Mesodermal cell (in vitro differentiated cells): ENCODE measurements around the gene AK1.

Source experiments
- H3K27ac ChIP-seq: 2 replicates; pipeline ENCODE4 v1.7.0; 2013; ENCODE audit warnings: mild to moderate bottlenecking, low read depth, low read length, moderate library complexity; ENCODE audit not compliant: severe bottlenecking
- H3K36me3 ChIP-seq: 2 replicates; pipeline ENCODE4 v1.7.1; 2013; ENCODE audit warnings: mild to moderate bottlenecking, low read length, moderate library complexity; ENCODE audit not compliant: control insufficient read depth, insufficient read depth
- H3K4me1 ChIP-seq: one replicate; pipeline ENCODE4 v1.7.1; 2013; ENCODE audit warnings: mild to moderate bottlenecking, low read length; ENCODE audit not compliant: insufficient read depth, control insufficient read depth, poor library complexity, severe bottlenecking
- H3K4me3 ChIP-seq: 2 replicates; pipeline ENCODE4 v1.7.0; 2013; ENCODE audit warnings: low read length, control low read depth, mild to moderate bottlenecking; ENCODE audit not compliant: insufficient read depth, poor library complexity, severe bottlenecking; ENCODE audit errors: extremely low read depth
- H3K9me3 ChIP-seq: 2 replicates; pipeline ENCODE4 v1.7.1; 2013; ENCODE audit warnings: mild to moderate bottlenecking, low read length, moderate library complexity; ENCODE audit not compliant: control insufficient read depth
- WGBS, 2 experiments: methylation state at CpG; one replicate each; pipeline ENCODE4 v1.1.5; 2013; ENCODE audit warnings: missing lambda C conversion rate in 2 of 2; ENCODE audit not compliant: insufficient coverage in 2 of 2; 5-methylcytosine and 5-hydroxymethylcytosine counted together

Gene AK1

DNA sequence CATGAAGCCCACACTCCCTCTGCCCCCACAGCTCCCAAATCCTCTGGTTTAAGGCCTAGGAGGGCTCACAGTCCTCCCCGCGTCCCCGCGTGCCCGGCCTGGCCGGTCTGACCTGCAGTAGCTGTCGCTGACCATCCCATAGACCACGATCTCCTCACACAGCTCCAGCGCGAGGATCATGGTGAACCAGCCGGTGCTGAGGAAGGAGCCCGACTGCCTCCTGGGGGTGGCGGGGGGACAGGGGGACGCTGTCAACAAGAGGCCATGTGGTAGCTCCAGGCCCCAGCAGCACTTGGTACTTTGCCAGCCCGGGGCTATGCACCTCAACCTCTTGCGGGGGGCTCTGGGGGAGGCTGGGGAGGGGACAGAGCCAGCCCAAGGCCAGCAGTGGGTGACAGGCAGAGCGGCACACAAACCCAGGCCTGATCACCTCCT, 32.4 kb upstream of the AK1 start:
- Histone ChIP-seq H3K4me1 (peaks cover 8% of the 10 kb centered on the region), H3K4me3 (no peak overlapping the region), H3K27ac (no peak overlapping the region), H3K9me3 (no peaks in the 10 kb centered on the region), H3K36me3 (peaks cover 8% of the 10 kb centered on the region)
- WGBS, 2 experiments, result 89 to 91% methylated on average over 15 to 16 of the region's 17 CpGs

- no peak overlapping the region for H3K4me3 ChIP-seq
- H3K27ac ChIP-seq, result no peak overlapping the region
- H3K4me1 ChIP-seq, result peaks cover 19% of the 10 kb centered on the region
- H3K36me3 ChIP-seq, result peaks cover 8% of the 10 kb centered on the region
- WGBS, 2 experiments, result 91 to 93% methylated on average over 10 of the region's 10 CpGs
- no peaks in the 10 kb centered on the region for H3K9me3 ChIP-seq
Measured at GRCh38 chr9:127908660-127908926, 31.1 kb upstream of the AK1 start.

DNA sequence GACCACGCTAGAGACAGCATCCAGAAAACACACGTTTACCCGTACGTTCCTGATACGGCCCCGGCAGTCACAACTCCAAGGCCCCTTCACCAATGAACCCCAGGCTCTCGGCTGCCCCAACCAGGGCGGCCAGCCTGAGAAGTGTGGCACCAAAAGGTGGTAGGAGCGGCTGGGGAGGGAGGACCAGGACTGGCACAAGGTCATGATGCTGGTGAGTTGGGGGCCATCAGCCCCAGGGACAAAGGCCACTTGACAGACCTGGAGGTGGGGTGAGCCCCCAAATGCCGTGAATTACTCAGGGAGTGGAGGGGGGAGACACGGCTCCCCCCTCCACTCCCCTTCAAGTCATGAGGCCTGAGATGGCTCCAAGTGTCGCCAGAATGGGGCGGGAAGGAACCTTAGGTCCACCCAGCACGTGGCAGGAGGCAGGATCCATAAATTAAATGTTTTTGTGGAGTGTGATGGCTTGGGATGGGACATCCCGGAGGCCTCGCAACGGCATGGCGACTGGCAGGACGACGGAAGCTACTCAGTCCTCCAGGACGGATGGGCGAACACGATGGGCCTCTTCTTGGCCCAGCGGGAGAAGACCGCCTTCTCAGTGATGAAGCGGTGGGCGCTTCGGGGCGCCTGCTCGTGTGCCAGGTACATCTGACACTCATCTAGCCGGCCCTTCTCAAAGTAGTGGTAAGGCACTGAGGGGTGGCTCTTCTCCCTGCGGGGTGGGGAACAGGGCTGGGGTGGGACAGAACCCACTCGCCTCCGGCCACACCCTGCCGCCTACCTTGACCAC, 30.6 kb upstream of the AK1 start:
- Histone ChIP-seq H3K36me3 (peaks cover 8% of the 10 kb centered on the region), H3K4me3 (no peak overlapping the region), H3K4me1 (peaks cover 24% of the 10 kb centered on the region), H3K9me3 (no peaks in the 10 kb centered on the region), H3K27ac (no peak overlapping the region)
- 93 to 94% methylated on average over 27 to 30 of the region's 35 CpGs for WGBS, 2 experiments

- H3K27ac ChIP-seq, result no peak overlapping the region
- H3K4me3 ChIP-seq, result no peak overlapping the region
- H3K9me3 ChIP-seq, result no peaks in the 10 kb centered on the region
- peaks cover 8% of the 10 kb centered on the region for H3K36me3 ChIP-seq
- WGBS, 2 experiments, result 92 to 97% methylated on average over 7 to 9 of the region's 12 CpGs
- peaks cover 28% of the 10 kb centered on the region for H3K4me1 ChIP-seq
Measured at GRCh38 chr9:127905788-127906191, 28.3 kb upstream of the AK1 start.

DNA sequence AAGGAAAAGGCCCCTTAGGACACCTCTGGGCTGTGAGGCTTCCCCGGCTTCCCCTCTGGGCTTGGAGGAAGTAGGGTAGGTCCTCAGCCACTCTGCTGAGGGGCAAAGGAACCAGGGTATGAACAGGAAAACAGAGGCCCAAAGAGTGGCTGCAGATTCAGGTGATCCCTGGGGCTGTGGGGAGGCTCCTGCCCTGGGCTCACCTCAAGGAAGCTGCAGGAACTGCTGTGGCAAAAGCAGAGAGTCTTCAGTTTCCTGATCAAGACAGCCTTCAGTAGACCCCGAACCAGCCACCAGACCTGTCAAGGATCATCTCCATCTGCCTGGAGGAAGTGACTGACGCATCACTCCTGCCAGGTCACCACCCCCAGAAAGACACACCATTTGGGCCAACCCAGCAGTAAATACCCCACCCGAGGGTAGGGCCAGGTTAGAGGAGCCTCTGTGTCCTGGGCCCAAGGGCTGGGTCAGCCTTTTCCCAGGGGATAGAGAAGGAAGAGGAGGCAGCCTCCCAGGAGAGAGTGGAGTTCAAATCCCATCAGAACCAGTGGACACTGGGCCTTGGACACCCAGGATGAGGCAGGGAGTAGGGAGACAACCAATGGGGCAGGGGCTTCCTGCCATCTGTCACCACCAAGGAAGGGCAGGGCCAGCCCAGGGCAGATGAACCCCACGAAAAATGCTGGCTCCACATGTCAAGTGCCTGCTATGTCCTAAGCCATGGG, 27.7 kb upstream of the AK1 start:
- 85 to 92% methylated on average over 3 to 4 of the region's 5 CpGs for WGBS, 2 experiments
- H3K27ac ChIP-seq, result peak overlapping the region; percentile 29

GRCh38 chr9:127904561-127905003, 27.1 kb upstream of the AK1 start:
- 66 to 72% methylated on average over 3 to 7 of the region's 12 CpGs for WGBS, 2 experiments
- no peak overlapping the region for H3K4me3 ChIP-seq
- no peaks in the 10 kb centered on the region for H3K9me3 ChIP-seq
- H3K4me1 ChIP-seq, result peaks cover 33% of the 10 kb centered on the region
- H3K27ac ChIP-seq, result peak overlapping the region; percentile 29
- H3K36me3 ChIP-seq, result peaks cover 4% of the 10 kb centered on the region

More for the DNA sequence above, 27.7 kb upstream of the AK1 start:
- no peaks in the 10 kb centered on the region for H3K9me3 ChIP-seq
- H3K4me3 ChIP-seq, result no peak overlapping the region
- H3K36me3 ChIP-seq, result peaks cover 8% of the 10 kb centered on the region
- peaks cover 28% of the 10 kb centered on the region for H3K4me1 ChIP-seq

- Histone ChIP-seq H3K36me3 (peaks cover 4% of the 10 kb centered on the region), H3K27ac (peak overlapping the region; percentile 39), H3K4me1 (peaks cover 33% of the 10 kb centered on the region), H3K9me3 (no peaks in the 10 kb centered on the region), H3K4me3 (no peak overlapping the region)
- 45 to 52% methylated on average over 13 to 16 of the region's 17 CpGs for WGBS, 2 experiments
Measured at GRCh38 chr9:127903557-127904475, 26.3 kb upstream of the AK1 start.

DNA sequence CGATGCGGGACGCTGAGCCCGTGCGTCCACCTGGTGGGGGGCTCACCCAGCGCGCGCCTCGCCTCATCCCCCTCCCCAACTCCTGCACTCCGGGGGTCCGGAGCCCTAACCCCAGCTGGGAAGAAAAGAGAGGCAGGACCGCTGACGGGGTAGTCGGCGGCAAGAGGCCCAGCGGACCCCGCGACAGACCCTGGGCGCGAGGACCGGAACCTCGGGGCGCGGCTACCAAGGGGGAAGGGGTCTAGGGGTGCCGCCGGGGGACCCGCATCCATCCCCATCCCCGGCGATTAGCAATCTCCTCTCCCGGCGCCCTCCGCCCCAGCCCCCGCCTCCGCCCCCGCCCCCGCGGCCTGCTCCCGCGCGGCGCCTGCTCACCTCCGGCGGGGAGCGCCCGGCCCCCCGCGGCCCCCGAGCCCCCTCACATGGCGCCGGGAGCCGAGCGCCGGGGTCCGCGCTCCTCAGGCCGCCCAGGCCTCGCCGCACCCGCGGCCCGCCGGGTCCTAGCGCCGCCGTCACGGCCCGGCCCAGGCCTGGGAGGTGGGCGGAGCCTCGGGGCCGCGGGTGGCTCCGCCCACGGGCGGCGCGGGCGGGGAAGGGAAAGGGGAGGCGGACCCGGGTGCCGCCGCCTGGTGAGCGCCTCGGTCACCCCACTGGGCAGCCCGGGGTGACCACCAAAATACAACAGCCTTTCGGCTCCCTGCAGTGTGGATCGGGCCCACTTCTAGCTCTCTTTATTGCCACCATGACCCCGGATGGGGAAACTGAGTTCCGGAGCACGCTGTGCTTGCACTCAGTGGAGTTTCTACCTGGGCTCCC, 21.9 kb upstream of the AK1 start, which contains the start of gene ST6GALNAC6:
TSS of gene ST6GALNAC6 (minus strand) at position 476 of the 816 bp plus-strand sequence. CDS start 1,622 bp downstream, outside the sequence.
- peaks cover 20% of the 10 kb centered on the region for H3K4me1 ChIP-seq
- H3K4me3 ChIP-seq, result peak within 1 kb of the TSS; percentile 76
- 2 to 4% methylated on average over 41 to 55 of the region's 89 CpGs for WGBS, 2 experiments
- peaks cover 24% of the 10 kb centered on the region for H3K36me3 ChIP-seq
- H3K9me3 ChIP-seq, result peaks cover 11% of the 10 kb centered on the region
- peak within 1 kb of the TSS; percentile 55 for H3K27ac ChIP-seq

DNA sequence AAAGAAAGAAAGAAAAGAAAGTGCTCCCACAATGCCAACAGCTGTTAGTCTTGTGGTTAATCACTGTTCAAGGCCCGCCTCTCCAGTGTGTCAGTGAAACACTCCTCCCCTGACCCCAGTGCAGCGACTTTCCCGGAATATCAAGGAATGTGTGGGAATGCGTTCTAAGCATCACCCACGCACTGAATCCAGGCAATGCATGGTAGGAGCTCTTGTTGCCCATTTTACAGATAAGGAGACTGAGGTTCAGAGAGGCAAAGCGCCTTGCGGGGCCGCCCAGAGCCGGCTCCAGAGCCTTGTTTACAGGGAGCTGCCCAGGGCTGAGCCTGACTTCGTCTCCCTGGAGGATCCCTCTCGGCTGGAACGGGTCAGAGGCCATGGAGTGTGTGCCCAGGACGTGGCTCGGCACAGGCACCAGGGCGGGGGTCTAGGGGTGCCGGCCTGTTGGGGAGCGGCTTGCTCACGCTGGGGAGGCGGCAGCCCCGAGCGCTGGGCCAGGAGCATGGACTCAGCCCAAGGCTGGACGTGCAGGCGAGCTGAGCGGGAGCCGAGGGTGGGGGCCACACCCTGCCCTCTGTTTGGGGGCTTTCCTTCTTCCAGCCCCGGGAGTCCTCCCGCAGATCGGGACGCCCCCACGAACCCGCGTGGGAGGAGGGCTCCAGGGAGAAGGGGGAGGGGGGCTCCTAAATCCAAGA, 21.1 kb upstream of the AK1 start:
- Histone ChIP-seq H3K4me3 (peak overlapping the region; percentile 76), H3K27ac (peak overlapping the region; percentile 55), H3K36me3 (peaks cover 31% of the 10 kb centered on the region), H3K9me3 (peaks cover 17% of the 10 kb centered on the region), H3K4me1 (peaks cover 13% of the 10 kb centered on the region)
- WGBS, 2 experiments, result 27 to 36% methylated on average over 18 to 22 of the region's 32 CpGs
